ENCODE results near the gene FAM13C.

FAM13C gene

GRCh38 chr10:59300386-59300785, 62.0 kb downstream of the FAM13C start:
- DNase-seq (ENCODE audit: low read depth) = no peak
- H3K4me3 ChIP-seq (ENCODE audit: low read length) = no peak overlapping the region
- TF ChIP-seq CTCF (conservative IDR thresholded peaks at IDR 0.05; ENCODE audit: low read length) = no peak

- no peak overlapping the region for H3K4me3 ChIP-seq (ENCODE audit: low read length)
- TF ChIP-seq CTCF (conservative IDR thresholded peaks at IDR 0.05; ENCODE audit: low read length) = no peak
- DNase-seq (ENCODE audit: low read depth) = no peak
Observed at GRCh38 chr10:59299933-59300332, 62.4 kb downstream of the FAM13C start.

GRCh38 chr10:59290448-59290847, 71.9 kb downstream of the FAM13C start:
- H3K4me3 ChIP-seq (ENCODE audit: low read length) = no peak overlapping the region
- TF ChIP-seq CTCF (conservative IDR thresholded peaks at IDR 0.05; ENCODE audit: low read length) = peak; percentile 11; the same call in 1 of the 2 replicates
- DNase-seq (ENCODE audit: low read depth) = no peak

- no peak for TF ChIP-seq CTCF (conservative IDR thresholded peaks at IDR 0.05; ENCODE audit: low read length)
- no peak for DNase-seq (ENCODE audit: low read depth)
Observed at GRCh38 chr10:59289853-59290252, 72.5 kb downstream of the FAM13C start.

GRCh38 chr10:59287587-59288255, 74.6 kb downstream of the FAM13C start:
- TF ChIP-seq CTCF (conservative IDR thresholded peaks at IDR 0.05; ENCODE audit: low read length) = no peak
- no peak overlapping the region for H3K4me3 ChIP-seq (ENCODE audit: low read length)
- DNase-seq (ENCODE audit: low read depth) = no peak

More at GRCh38 chr10:59289853-59290252, 72.5 kb downstream of the FAM13C start:
- H3K4me3 ChIP-seq (ENCODE audit: low read length) = no peak overlapping the region

GRCh38 chr10:59285848-59286247, 76.5 kb downstream of the FAM13C start:
- no peak for TF ChIP-seq CTCF (conservative IDR thresholded peaks at IDR 0.05; ENCODE audit: low read length)
- DNase-seq (ENCODE audit: low read depth) = no peak

GRCh38 chr10:59285073-59285472, 77.3 kb downstream of the FAM13C start:
- TF ChIP-seq CTCF (conservative IDR thresholded peaks at IDR 0.05; ENCODE audit: low read length) = no peak
- DNase-seq (ENCODE audit: low read depth) = no peak
- no peak overlapping the region for H3K4me3 ChIP-seq (ENCODE audit: low read length)

More at GRCh38 chr10:59285848-59286247, 76.5 kb downstream of the FAM13C start:
- no peak overlapping the region for H3K4me3 ChIP-seq (ENCODE audit: low read length)
